Upper lobe of left lung (tissue), 6 donors: ENCODE measurements around the gene CYSTM1. TPM values are rescaled to one million over a fixed set of nuclear protein-coding genes. Genes with fewer than 3 reads are reported as not detected.

Source experiments
- ATAC-seq, 2 donors: fragments of 200-7000 bp; cut with Tn5 transposase; one replicate each; pipeline ENCODE4 v1.9.1; 2022; ENCODE audit warnings: mild to moderate bottlenecking in 2 of 2, moderate library complexity in 2 of 2; ENCODE audit not compliant: low FRiP score in 2 of 2
- DNase-seq, 2 donors: peaks; one replicate each; pipeline ENCODE4 v3.0.0-alpha.2; 2019 to 2020
- H3K27ac ChIP-seq, 4 donors: fragments of 200-600 bp; sonication (generic); one replicate each; pipeline ENCODE4 v1.5.1; 2016 to 2019
- H3K27me3 ChIP-seq, 4 donors: fragments of 200-600 bp; sonication (generic); one replicate each; pipeline ENCODE4 v1.5.1; 2017 to 2019
- H3K36me3 ChIP-seq, 4 donors: fragments of 200-600 bp; sonication (generic); one replicate each; pipeline ENCODE4 v1.5.1; 2016 to 2019
- H3K4me1 ChIP-seq, 4 donors: fragments of 200-600 bp; sonication (generic); one replicate each; pipeline ENCODE4 v1.5.1; 2018 to 2019
- H3K4me3 ChIP-seq, 4 donors: fragments of 200-600 bp; sonication (generic); one replicate each; pipeline ENCODE4 v1.5.1; 2017 to 2019; ENCODE audit warnings: mild to moderate bottlenecking in 2 of 4, moderate library complexity in 1 of 4
- H3K9me3 ChIP-seq, 4 donors: fragments of 200-600 bp; sonication (generic); one replicate each; pipeline ENCODE4 v1.5.1; 2018 to 2019
- EP300 ChIP-seq, 4 donors: sonication (generic); formaldehyde crosslinking; IDR thresholded peaks; one replicate each; pipeline ENCODE4 v1.5.1; 2017; ENCODE audit warnings: antibody characterized with exemption in 4 of 4, control low read depth in 2 of 4
- POLR2A ChIP-seq, 4 donors: fragments of 450-650 bp; IDR thresholded peaks; one replicate each; pipeline ENCODE4 v1.5.1; 2016 to 2017; ENCODE audit warnings: antibody characterized with exemption in 4 of 4, mild to moderate bottlenecking in 2 of 4
- POLR2AphosphoS5 ChIP-seq, 2 donors: sonication (generic); formaldehyde crosslinking; IDR thresholded peaks; one replicate each; pipeline ENCODE4 v1.5.1; 2017; ENCODE audit warnings: antibody characterized with exemption in 2 of 2
- WGBS, 2 donors: methylation state at CpG; one replicate each; pipeline ENCODE4 v1.1.5; 2017 to 2018; 5-methylcytosine and 5-hydroxymethylcytosine counted together
- total RNA-seq, 6 donors: library from RNA; depleted of rRNA in 4 of 6; stranded (reverse); fragments of >200 nt in 4 of 6; gene quantifications; one replicate each; pipeline versions ENCODE4 v1.1.0 to v1.2.1, GENCODE V29; 2016 to 2021
- TF ChIP-seq, protein P1 (sequence below), 6 experiments: fragments of 450-650 bp in 4 of 6; fragments of 200-600 bp in 2 of 6; sonication (generic) in 2 of 6; IDR thresholded peaks; one replicate each; pipeline ENCODE4 v1.5.1; 2016 to 2019; ENCODE audit warnings: antibody characterized with exemption in 6 of 6
- donor health status: DM: no; HTN: no; CAD: no; lungs with moderate emphysema.
- donor health status: DM: no; HTN: yes; CAD: no; lungs with severe emphysema.

The CYSTM1 gene
- total RNA-seq, 6 donors from 2014 or later, result 24.1 to 139 (median 91.9) TPM

DNA sequence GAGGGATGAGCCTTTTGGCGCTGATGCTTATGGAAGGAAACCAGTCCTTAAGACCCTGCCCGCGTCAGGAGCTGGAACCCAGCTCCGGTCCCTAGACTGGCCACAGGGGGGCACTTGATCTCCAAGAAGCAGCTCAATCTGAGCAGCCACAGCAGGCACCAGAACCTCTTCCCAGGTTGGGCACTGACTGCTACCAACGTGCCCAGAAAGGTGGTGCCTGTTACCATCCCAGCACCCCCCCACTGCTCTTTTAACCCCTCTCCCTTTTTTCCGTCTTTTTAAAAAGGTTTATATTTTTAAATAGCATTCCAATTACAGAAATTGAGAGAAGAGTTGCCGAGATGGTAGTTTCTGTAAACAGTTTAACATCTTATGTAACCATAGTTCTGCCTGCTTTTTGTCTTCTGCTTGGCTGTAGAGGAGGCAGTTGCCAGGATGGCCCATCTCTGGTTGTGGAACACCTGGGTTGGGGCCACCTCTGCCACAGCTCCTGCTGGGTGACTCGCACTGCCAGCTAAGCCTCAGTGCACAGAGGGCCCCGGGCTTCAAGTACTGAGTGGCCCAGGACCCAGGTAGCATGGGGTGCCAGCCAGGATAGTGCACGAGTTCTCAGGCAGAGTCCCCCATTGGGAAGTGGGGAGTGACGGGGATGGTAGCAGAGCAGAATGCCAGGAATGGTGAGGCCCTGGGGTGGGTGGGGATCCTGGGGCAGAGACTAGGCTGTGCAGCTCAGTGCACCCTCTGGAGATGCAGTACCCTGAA, 65.1 kb downstream of the CYSTM1 start:
- ATAC-seq (peak; percentile 44 to 63), DNase-seq (peak in 1 of 2 donors; percentile 59)
- Histone ChIP-seq H3K27ac (peak overlapping the region in 1 of 4 donors; percentile 5), H3K27me3 (no peaks in the 10 kb centered on the region), H3K4me3 (no peak overlapping the region), H3K36me3 (peaks cover 0 to 14% (median under 1%) of the 10 kb centered on the region in 4 donors), H3K4me1 (peaks cover 23 to 66% (median 43%) of the 10 kb centered on the region in 4 donors), H3K9me3 (no peaks in the 10 kb centered on the region)
- 31 to 46% methylated on average over 7 to 11 of the region's 11 CpGs for WGBS, 2 donors
- TF ChIP-seq POLR2AphosphoS5 (IDR thresholded peaks at IDR 0.05), result no peak
- TF ChIP-seq, protein P1, sequence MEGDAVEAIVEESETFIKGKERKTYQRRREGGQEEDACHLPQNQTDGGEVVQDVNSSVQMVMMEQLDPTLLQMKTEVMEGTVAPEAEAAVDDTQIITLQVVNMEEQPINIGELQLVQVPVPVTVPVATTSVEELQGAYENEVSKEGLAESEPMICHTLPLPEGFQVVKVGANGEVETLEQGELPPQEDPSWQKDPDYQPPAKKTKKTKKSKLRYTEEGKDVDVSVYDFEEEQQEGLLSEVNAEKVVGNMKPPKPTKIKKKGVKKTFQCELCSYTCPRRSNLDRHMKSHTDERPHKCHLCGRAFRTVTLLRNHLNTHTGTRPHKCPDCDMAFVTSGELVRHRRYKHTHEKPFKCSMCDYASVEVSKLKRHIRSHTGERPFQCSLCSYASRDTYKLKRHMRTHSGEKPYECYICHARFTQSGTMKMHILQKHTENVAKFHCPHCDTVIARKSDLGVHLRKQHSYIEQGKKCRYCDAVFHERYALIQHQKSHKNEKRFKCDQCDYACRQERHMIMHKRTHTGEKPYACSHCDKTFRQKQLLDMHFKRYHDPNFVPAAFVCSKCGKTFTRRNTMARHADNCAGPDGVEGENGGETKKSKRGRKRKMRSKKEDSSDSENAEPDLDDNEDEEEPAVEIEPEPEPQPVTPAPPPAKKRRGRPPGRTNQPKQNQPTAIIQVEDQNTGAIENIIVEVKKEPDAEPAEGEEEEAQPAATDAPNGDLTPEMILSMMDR (IDR thresholded peaks at IDR 0.05), result peak; percentile 49 to 70 (median 64)

DNA sequence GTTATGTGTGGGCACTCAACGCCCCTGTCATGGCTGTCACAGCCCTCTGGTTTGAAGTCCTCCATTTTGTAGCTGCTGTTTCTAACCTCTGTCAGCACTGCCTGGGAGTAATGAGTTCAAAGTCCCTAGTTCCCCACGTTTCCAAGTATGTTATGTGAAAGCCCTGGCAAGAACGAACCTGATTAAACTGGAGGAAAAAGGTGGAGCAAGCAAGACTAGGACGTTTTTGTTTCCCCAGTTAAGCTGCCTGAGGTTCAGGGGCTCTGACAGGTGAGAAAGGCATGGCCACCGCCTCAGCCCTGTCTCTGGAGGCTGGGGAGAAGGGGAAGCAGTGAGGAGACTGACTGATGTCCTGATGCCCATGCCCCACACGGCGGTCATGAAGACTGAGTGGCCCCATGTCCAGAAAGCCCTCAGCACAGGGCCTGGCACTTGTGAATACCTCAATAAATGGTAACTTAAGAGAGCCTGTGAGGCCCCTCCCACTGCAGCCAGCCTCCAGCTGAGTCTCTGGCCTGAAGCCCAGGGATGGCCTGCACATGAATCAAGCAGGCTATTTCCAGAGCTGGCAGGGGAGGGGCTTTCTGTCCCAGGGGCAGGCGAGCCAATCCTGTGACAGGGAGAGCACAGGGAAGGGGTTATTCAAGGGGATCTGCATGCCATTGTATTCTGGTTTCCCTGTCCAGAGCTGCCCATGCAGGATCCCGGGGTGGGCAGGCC, 66.2 kb downstream of the CYSTM1 start:
- ATAC-seq (peak; percentile 17 to 53), DNase-seq (peak in 1 of 2 donors; percentile 76)
- peak overlapping the region in 3 of 4 donors; percentile 29 to 78 (median 36) for H3K27ac ChIP-seq
- H3K36me3 ChIP-seq, result peaks cover 0 to 24% (median 6%) of the 10 kb centered on the region in 4 donors
- 39 to 59% methylated on average over 7 to 9 of the region's 9 CpGs for WGBS, 2 donors
- no peaks in the 10 kb centered on the region for H3K9me3 ChIP-seq
- H3K27me3 ChIP-seq, result no peaks in the 10 kb centered on the region
- H3K4me3 ChIP-seq, result no peak overlapping the region
- peak in 1 of 2 donors; percentile 55 for TF ChIP-seq POLR2AphosphoS5 (IDR thresholded peaks at IDR 0.05)
- TF ChIP-seq, protein P1 (IDR thresholded peaks at IDR 0.05), result no peak
- peaks cover 33 to 76% (median 51%) of the 10 kb centered on the region in 4 donors for H3K4me1 ChIP-seq

DNA sequence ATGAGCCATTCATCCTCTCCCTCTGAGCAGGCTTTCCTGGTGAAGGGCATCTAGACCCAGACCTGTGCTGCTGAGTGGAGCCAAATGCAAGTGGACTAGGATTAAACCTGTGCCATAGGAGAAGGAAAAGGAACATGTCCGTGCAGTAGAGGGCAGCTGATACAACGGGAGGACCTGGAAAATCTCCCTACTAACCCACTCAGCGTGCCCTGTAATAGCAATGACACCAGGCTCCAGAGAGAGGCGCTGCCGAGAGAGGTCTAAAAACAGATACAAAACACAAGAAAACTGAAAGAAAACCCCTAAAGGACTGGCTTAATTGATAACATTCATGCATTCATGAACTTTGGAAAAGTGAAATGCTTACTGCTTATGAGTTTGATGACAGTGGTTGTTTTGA, 67.1 kb downstream of the CYSTM1 start:
- WGBS, 2 donors, result 89% methylated on average over 5 of the region's 5 CpGs
- H3K4me1 ChIP-seq, result peaks cover 43 to 76% (median 53%) of the 10 kb centered on the region in 4 donors
- no peak for TF ChIP-seq POLR2A (IDR thresholded peaks at IDR 0.05)
- no peak for TF ChIP-seq POLR2AphosphoS5 (IDR thresholded peaks at IDR 0.05)
- TF ChIP-seq, protein P1 (IDR thresholded peaks at IDR 0.05), result no peak
- TF ChIP-seq EP300 (IDR thresholded peaks at IDR 0.05), result no peak

DNA sequence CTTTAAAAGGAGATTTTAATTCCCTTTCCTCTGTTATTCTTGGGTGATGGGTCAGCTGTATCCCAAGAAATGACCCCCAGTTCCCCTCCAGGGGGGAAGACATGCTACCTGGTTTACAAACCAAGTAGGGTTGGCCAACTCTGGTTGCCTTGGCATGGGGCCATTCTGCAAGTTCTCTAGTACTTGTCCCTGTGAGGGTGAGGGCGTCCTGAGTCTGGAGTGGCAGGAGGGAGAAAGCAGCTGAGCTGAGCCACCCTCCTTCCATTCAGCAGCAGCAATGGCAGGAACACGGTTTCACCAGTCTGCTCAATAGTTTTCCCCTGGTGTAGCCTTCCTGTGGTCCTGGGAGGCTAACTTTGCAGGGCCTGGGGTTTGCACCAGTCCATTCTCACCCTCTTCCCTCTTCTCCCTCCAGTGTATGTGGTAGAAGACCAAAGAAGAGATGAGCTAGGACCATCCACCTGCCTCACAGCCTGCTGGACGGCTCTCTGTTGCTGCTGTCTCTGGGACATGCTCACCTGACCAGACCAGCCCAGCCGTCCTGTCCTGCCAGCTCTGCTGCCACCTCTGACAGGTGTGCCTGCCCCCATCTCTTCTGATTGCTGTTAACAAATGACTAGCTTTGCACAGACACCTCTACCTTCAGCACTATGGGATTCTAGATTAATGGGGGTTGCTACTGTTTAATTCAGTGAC, 68.0 kb downstream of the CYSTM1 start:
- peaks cover 0 to 34% (median 8%) of the 10 kb centered on the region in 4 donors for H3K36me3 ChIP-seq
- no peaks in the 10 kb centered on the region for H3K9me3 ChIP-seq
- H3K27me3 ChIP-seq, result no peaks in the 10 kb centered on the region
- H3K27ac ChIP-seq, result no peak overlapping the region
- no peak overlapping the region for H3K4me3 ChIP-seq
- WGBS, 2 donors, result 62 to 68% methylated on average over 4 of the region's 4 CpGs
- DNase-seq (peak in 1 of 2 donors; percentile 60), ATAC-seq (no peak)
- H3K4me1 ChIP-seq, result peaks cover 43 to 74% (median 53%) of the 10 kb centered on the region in 4 donors
- TF ChIP-seq POLR2AphosphoS5 (IDR thresholded peaks at IDR 0.05) (no peak), POLR2A (IDR thresholded peaks at IDR 0.05) (no peak), EP300 (IDR thresholded peaks at IDR 0.05) (no peak)
- TF ChIP-seq, protein P1 (IDR thresholded peaks at IDR 0.05), result no peak

More for the DNA sequence above, 67.1 kb downstream of the CYSTM1 start:
- H3K4me3 ChIP-seq, result no peak overlapping the region
- H3K36me3 ChIP-seq, result peaks cover 0 to 30% (median 6%) of the 10 kb centered on the region in 4 donors
- H3K27ac ChIP-seq, result peak overlapping the region in 3 of 4 donors; percentile 29 to 78 (median 36)
- ATAC-seq (no peak), DNase-seq (no peak)
- no peaks in the 10 kb centered on the region for H3K9me3 ChIP-seq
- H3K27me3 ChIP-seq, result no peaks in the 10 kb centered on the region
